ENCODE results near the gene RPN2. TPM values are rescaled to one million over a fixed set of nuclear protein-coding genes. Genes with fewer than 3 reads are reported as not detected.

The RPN2 gene
- total and polyA plus RNA-seq, 7 experiments from 2014 or later, result 88.7 to 281 (median 113) TPM

DNA sequence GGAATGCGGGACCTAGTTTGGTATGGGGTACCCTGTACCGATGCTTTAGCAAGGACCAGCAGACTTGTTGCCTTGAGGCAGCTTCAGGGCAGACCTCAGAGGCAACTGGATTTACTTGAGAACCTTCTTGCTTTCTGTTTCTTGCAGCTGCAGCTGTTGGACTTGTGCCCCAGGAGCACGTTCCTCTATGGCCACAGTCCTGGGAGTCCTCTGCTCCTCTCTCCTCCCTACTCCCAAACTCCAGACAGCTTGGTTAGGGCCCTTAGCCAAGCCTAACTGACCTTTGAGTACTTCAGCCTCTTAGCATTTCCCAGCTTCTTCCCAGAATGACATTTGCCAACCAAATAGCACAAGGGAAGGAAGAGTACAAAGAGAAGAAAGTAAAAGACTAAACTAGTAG is 47.8 kb downstream of the RPN2 start:
- H3K36me3 ChIP-seq (ENCODE audit: control insufficient read depth in 2 of 3, insufficient read depth in 3 of 3, low read length in 3 of 3), result peaks cover 60 to 99% (median 62%) of the 10 kb centered on the region in 3 experiments
- Mint-ChIP-seq H3K4me3 (no peak overlapping the region), H3K36me3 (peaks cover 17 to 67% (median 30%) of the 10 kb centered on the region in 5 donors), H3K4me1 (peaks cover 0 to 2% (median 0%) of the 10 kb centered on the region in 7 donors), H3K27ac (no peak overlapping the region), H3K27me3 (no peaks in the 10 kb centered on the region), H3K9me3 (peaks cover 0 to 2% (median 0%) of the 10 kb centered on the region in 11 donors)
- ATAC-seq (no peak), DNase-seq (no peak)
- H3K27ac ChIP-seq (ENCODE audit: low read depth, low read length), result no peak overlapping the region
- H3K4me3 ChIP-seq (ENCODE audit: low read length), result no peak overlapping the region
- H3K4me1 ChIP-seq (ENCODE audit: control insufficient read depth in 2 of 2, insufficient read depth in 2 of 2, low read length in 2 of 2), result no peaks in the 10 kb centered on the region
- CTCF ChIA-PET, result interaction anchor here (0.6 to 1.4 kb wide), 2 partner anchors 32 to 1432 kb away, joined by 3 to 4 read pairs; no protein-coding TSS in a partner anchor
- POLR2A ChIA-PET, result no interaction called here
- H3K27me3 ChIP-seq (ENCODE audit: control insufficient read depth in 2 of 2, insufficient read depth in 2 of 2, low read length in 2 of 2), result no peaks in the 10 kb centered on the region
- intact Hi-C loops (cut with micrococcal nuclease), result no loop called here
- H3K9me3 ChIP-seq (ENCODE audit: control insufficient read depth in 2 of 3, low read length in 3 of 3), result no peaks in the 10 kb centered on the region

DNA sequence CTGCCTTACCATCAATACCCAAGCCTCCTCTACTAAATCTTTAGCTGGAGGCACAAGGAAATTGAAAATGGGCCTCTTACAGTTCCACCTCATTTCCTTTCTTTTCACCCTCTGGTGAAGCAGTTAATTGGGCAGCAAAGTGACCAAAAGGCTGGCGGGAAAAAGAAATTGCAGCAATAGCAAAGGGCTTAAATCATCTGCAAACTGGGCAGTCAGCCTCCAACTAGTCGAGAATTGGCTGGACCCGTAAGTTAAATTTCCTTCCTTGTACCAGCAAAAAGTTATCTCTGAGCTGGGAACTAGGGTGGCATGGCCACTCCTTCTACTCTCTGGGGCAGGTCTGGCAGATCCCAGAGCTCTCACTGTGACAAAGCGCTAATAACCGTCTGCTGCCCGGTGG is 49.0 kb downstream of the RPN2 start:
- intact Hi-C loops (cut with micrococcal nuclease), result no loop called here
- Mint-ChIP-seq H3K9me3 (peaks cover 0 to 2% (median 0%) of the 10 kb centered on the region in 11 donors), H3K27ac (no peak overlapping the region), H3K4me3 (no peak overlapping the region), H3K36me3 (peaks cover 24 to 75% (median 35%) of the 10 kb centered on the region in 5 donors), H3K27me3 (no peaks in the 10 kb centered on the region), H3K4me1 (no peaks in the 10 kb centered on the region)
- DNase-seq, result no peak
- Histone ChIP-seq H3K9me3 (ENCODE audit: control insufficient read depth in 2 of 3, low read length in 3 of 3) (no peaks in the 10 kb centered on the region), H3K4me3 (ENCODE audit: low read length) (no peak overlapping the region), H3K4me1 (ENCODE audit: control insufficient read depth in 2 of 2, insufficient read depth in 2 of 2, low read length in 2 of 2) (no peaks in the 10 kb centered on the region), H3K27me3 (ENCODE audit: control insufficient read depth in 2 of 2, insufficient read depth in 2 of 2, low read length in 2 of 2) (no peaks in the 10 kb centered on the region), H3K36me3 (ENCODE audit: control insufficient read depth in 2 of 3, insufficient read depth in 3 of 3, low read length in 3 of 3) (peaks cover 59 to 99% (median 64%) of the 10 kb centered on the region in 3 experiments), H3K27ac (ENCODE audit: low read depth, low read length) (no peak overlapping the region)
- ChIA-PET POLR2A (no interaction called here), CTCF (interaction anchor here (0.6 to 1.4 kb wide), 2 partner anchors 33 to 477 kb away, joined by 3 to 4 read pairs; no protein-coding TSS in a partner anchor)
- no peak for ATAC-seq

DNA sequence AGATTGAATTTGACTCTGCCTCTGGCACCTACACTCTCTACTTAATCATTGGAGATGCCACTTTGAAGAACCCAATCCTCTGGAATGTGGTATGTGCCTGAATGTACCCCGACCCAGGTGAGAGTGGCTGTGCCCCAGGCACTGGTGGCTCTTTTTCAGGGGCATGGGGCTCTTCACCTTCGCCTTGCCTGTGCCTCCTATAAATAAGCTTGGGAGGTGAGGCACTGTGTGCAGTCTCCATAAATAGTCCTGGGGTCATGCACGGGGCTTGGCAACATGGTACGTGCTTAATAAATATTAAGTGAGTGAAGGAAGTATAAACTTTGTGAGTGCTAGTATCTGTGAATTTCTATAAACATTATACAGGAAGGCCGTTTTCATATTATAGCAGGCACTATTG is 49.5 kb downstream of the RPN2 start:
- no peaks in the 10 kb centered on the region for H3K27me3 ChIP-seq (ENCODE audit: control insufficient read depth in 2 of 2, insufficient read depth in 2 of 2, low read length in 2 of 2)
- CTCF ChIA-PET, result interaction anchor here (0.6 kb wide), 1 partner anchor 22 kb away, joined by 3 read pairs; no protein-coding TSS in a partner anchor
- Mint-ChIP-seq H3K9me3 (peaks cover 0 to 2% (median 0%) of the 10 kb centered on the region in 11 donors), H3K27me3 (no peaks in the 10 kb centered on the region), H3K27ac (no peak overlapping the region), H3K36me3 (peaks cover 24 to 76% (median 35%) of the 10 kb centered on the region in 5 donors), H3K4me1 (no peaks in the 10 kb centered on the region), H3K4me3 (no peak overlapping the region)
- H3K27ac ChIP-seq (ENCODE audit: low read depth, low read length), result no peak overlapping the region
- no peak for ATAC-seq
- no peak overlapping the region for H3K4me3 ChIP-seq (ENCODE audit: low read length)
- no peak for DNase-seq
- H3K36me3 ChIP-seq (ENCODE audit: control insufficient read depth in 2 of 3, insufficient read depth in 3 of 3, low read length in 3 of 3), result peaks cover 59 to 100% (median 64%) of the 10 kb centered on the region in 3 experiments
- H3K9me3 ChIP-seq (ENCODE audit: control insufficient read depth in 2 of 3, low read length in 3 of 3), result no peaks in the 10 kb centered on the region
- POLR2A ChIA-PET, result no interaction called here
- H3K4me1 ChIP-seq (ENCODE audit: control insufficient read depth in 2 of 2, insufficient read depth in 2 of 2, low read length in 2 of 2), result no peaks in the 10 kb centered on the region
- intact Hi-C loops (cut with micrococcal nuclease), result no loop called here

DNA sequence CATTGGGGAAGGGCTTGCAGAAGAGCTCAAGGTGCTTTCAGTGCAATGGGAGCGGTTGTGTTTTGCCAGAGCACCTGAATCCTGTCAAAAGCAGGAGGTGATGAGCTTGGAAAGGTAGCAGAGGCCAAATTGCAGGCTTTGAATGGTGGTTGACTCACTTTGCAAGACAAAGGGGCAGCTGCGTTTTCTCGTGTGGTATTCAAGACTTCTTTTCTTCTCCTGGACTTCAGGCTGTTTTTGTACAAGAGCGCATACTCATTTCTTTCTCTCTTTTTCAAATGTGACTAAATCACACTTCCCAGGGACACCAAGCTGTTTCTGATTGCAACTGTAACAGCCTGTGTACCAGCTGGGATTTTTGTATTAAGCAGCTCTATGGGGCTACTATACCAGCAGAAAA is 50.2 kb downstream of the RPN2 start:
- Mint-ChIP-seq H3K9me3 (peaks cover 0 to 2% (median 0%) of the 10 kb centered on the region in 11 donors), H3K27me3 (no peaks in the 10 kb centered on the region), H3K27ac (peak overlapping the region in 1 of 9 donors; percentile 36), H3K4me3 (no peak overlapping the region), H3K4me1 (no peaks in the 10 kb centered on the region), H3K36me3 (peaks cover 24 to 77% (median 39%) of the 10 kb centered on the region in 5 donors)
- CTCF ChIA-PET, result interaction anchor here (0.6 kb wide), 1 partner anchor 21 kb away, joined by 3 read pairs; no protein-coding TSS in a partner anchor
- intact Hi-C loops (cut with micrococcal nuclease), result no loop called here
- ATAC-seq (no peak), DNase-seq (no peak)
- H3K27ac ChIP-seq (ENCODE audit: low read depth, low read length), result no peak overlapping the region
- POLR2A ChIA-PET, result interaction anchor here (0.6 kb wide), 1 partner anchor 59 kb away, joined by 3 read pairs; no protein-coding TSS in a partner anchor
- H3K36me3 ChIP-seq (ENCODE audit: control insufficient read depth in 2 of 3, insufficient read depth in 3 of 3, low read length in 3 of 3), result peaks cover 62 to 100% (median 63%) of the 10 kb centered on the region in 3 experiments
- H3K4me3 ChIP-seq (ENCODE audit: low read length), result no peak overlapping the region
- no peaks in the 10 kb centered on the region for H3K9me3 ChIP-seq (ENCODE audit: control insufficient read depth in 2 of 3, low read length in 3 of 3)
- H3K27me3 ChIP-seq (ENCODE audit: control insufficient read depth in 2 of 2, insufficient read depth in 2 of 2, low read length in 2 of 2), result no peaks in the 10 kb centered on the region
- no peaks in the 10 kb centered on the region for H3K4me1 ChIP-seq (ENCODE audit: control insufficient read depth in 2 of 2, insufficient read depth in 2 of 2, low read length in 2 of 2)

DNA sequence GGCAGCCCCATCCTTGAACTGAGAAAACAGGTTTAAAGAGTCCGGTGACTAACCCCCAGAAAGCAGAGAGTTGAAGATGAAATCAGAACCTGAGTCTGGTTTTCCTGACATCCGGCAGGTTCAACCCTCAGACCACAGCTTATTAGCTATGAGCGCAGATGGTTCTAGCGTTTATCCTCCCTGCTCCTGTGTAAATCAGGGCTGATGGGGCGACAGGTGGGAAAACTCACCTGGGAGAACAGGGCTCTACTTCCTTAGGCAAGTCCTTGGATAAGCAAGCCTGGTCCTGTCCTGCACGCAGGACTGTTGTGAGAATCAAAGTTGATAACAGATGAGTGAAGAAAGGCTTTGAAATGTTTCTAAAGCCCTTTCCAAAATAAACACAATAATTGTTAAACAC is 51.1 kb downstream of the RPN2 start:
- POLR2A ChIA-PET, result no interaction called here
- intact Hi-C loops (cut with micrococcal nuclease), result no loop called here
- DNase-seq (no peak), ATAC-seq (no peak)
- no peaks in the 10 kb centered on the region for H3K9me3 ChIP-seq (ENCODE audit: control insufficient read depth in 2 of 3, low read length in 3 of 3)
- Mint-ChIP-seq H3K9me3 (peaks cover 0 to 2% (median 0%) of the 10 kb centered on the region in 11 donors), H3K27me3 (no peaks in the 10 kb centered on the region), H3K4me3 (no peak overlapping the region), H3K27ac (no peak overlapping the region), H3K4me1 (no peaks in the 10 kb centered on the region), H3K36me3 (peaks cover 22 to 75% (median 38%) of the 10 kb centered on the region in 5 donors)
- no peak overlapping the region for H3K4me3 ChIP-seq (ENCODE audit: low read length)
- H3K27ac ChIP-seq (ENCODE audit: low read depth, low read length), result no peak overlapping the region
- H3K36me3 ChIP-seq (ENCODE audit: control insufficient read depth in 2 of 3, insufficient read depth in 3 of 3, low read length in 3 of 3), result peaks cover 56 to 100% (median 64%) of the 10 kb centered on the region in 3 experiments
- CTCF ChIA-PET, result no interaction called here
- H3K27me3 ChIP-seq (ENCODE audit: control insufficient read depth in 2 of 2, insufficient read depth in 2 of 2, low read length in 2 of 2), result no peaks in the 10 kb centered on the region
- H3K4me1 ChIP-seq (ENCODE audit: control insufficient read depth in 2 of 2, insufficient read depth in 2 of 2, low read length in 2 of 2), result no peaks in the 10 kb centered on the region

DNA sequence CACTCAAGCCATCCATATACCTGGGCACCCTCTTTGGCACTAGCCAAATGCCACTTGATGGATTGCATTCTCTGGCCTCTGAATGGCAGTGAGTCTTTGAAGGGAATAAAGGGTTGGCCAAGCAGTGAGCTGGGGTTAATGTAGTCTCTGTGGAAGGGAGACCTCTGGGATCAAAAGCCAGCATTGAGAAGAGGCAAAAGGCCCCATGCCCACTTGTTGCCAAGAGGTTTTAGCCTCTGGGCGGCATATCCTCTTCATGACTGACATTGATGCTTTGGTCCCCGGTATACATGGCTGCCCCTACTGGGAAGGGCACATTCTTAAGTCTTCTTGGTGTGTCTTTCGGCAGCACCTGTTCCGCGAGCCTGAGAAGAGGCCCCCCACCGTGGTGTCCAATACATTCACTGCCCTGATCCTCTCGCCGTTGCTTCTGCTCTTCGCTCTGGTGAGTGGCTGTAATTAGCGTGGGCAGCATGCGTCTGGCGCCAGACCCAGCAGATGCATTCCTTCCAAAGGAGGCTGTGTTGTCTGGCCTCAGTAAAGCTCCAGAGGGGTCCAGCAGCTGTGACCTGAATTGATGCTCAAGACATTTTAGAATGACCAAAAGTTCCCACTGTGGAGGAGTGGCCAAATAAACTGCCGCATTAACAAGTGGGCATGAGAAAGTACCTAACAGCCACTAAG is 53.0 kb downstream of the RPN2 start:
- H3K27me3 ChIP-seq (ENCODE audit: control insufficient read depth in 2 of 2, insufficient read depth in 2 of 2, low read length in 2 of 2), result no peaks in the 10 kb centered on the region
- ChIA-PET POLR2A (interaction anchor here (0.9 kb wide), 1 partner anchor 53 kb away, joined by 3 read pairs; no protein-coding TSS in a partner anchor), CTCF (no interaction called here)
- no peaks in the 10 kb centered on the region for H3K9me3 Mint-ChIP-seq
- no peak overlapping the region for H3K27ac Mint-ChIP-seq
- no peaks in the 10 kb centered on the region for H3K4me1 ChIP-seq (ENCODE audit: control insufficient read depth in 2 of 2, insufficient read depth in 2 of 2, low read length in 2 of 2)
- no peaks in the 10 kb centered on the region for H3K27me3 Mint-ChIP-seq
- peaks cover 56 to 99% (median 66%) of the 10 kb centered on the region in 3 experiments for H3K36me3 ChIP-seq (ENCODE audit: control insufficient read depth in 2 of 3, insufficient read depth in 3 of 3, low read length in 3 of 3)
- H3K4me3 ChIP-seq (ENCODE audit: low read length), result no peak overlapping the region
- no peak overlapping the region for H3K27ac ChIP-seq (ENCODE audit: low read depth, low read length)
- intact Hi-C loops (cut with micrococcal nuclease), result no loop called here
- H3K4me3 Mint-ChIP-seq, result no peak overlapping the region
- no peak for ATAC-seq
- peaks cover 26 to 73% (median 34%) of the 10 kb centered on the region in 5 donors for H3K36me3 Mint-ChIP-seq
- H3K4me1 Mint-ChIP-seq, result no peaks in the 10 kb centered on the region
- no peak for DNase-seq
- no peaks in the 10 kb centered on the region for H3K9me3 ChIP-seq (ENCODE audit: control insufficient read depth in 2 of 3, low read length in 3 of 3)

Measured in naive thymus-derived CD4-positive, alpha-beta T cell (primary cell).